Stimulated activated CD4-positive, alpha-beta T cell treated with anti-CD3 and anti-CD28 coated beads, TNF-alpha, amount 100 ng/mL, for 1 hour (primary cell): ENCODE measurements around the gene LCN10.
A peak's percentile ranks its signal among the peaks of the same experiment; 100 is the strongest.
"Not testable (repeated sequence)": the region's sequence is repeated elsewhere in the genome, so short reads cannot be mapped to it uniquely, and the experiment has no call there.

Experiments
- DNase-seq, 3 donors: peaks; one replicate each; pipeline ENCODE4 v3.0.0-alpha.2; 2020; ENCODE audit warnings: low read depth in 3 of 3, low spot score in 1 of 3

Gene LCN10

GRCh38 chr9:136742591-136743391, at the start of gene LCN10:
Gene LCN10, minus strand, starts transcription at chr9:136742940. Its CDS starts 37 bp downstream, at chr9:136742903.
- no peak for DNase-seq

GRCh38 chr9:136791516-136792276, 49.0 kb upstream of the LCN10 start:
- DNase-seq: peak in 2 of 3 donors; percentile 33 to 52

DNA sequence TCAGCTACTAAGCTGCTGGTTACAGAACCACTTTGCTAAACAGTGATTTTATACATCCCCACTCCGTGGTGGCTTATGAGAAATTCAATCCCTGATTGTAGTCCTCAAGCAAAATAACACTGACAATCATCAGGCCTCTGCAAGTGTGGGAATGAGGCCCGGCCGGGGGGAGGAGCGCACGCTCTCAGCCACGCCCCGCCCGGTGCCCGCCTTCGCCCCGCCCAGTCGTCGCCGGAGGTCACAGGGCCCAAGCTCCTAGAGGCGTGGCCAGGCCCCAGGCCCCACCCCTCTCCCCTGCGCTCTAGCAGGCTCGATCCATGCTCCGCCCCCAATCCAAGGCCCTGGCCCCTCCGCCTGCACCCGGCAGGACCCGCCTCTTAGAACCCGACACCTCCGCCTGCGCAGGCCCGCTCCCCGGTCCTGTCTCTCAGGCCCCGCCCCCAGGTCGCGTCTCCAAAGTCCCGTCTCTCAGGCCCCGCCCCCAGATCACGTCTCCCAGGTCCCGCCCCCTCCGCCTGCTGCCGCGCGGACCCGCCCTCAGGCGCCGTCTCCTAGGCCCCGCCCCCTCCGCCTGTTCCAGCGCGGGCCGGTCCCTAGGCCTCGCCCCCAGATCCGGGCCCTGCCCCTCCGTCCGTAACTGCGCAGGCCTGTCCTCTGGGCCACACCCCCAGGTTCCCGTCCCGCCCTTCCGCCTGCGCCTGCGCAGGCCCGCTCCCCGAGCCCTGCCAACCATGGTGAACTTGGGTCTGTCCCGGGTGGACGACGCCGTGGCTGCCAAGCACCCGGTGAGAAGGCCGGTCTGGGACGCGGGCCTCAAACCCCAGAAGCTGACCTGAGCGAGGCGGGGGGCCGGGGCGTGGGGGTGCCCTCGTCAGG, 48.1 kb upstream of the LCN10 start, which contains the start of gene TMEM141:
Gene TMEM141, plus strand, starts transcription at position 705 of the 876 bp plus-strand sequence. Its CDS starts 27 bp downstream, at position 732.
- peak; percentile 99 to 100 (median 100) for DNase-seq

GRCh38 chr9:136789523-136789937, 46.8 kb upstream of the LCN10 start:
- no peak for DNase-seq

GRCh38 chr9:136788644-136789522, 46.1 kb upstream of the LCN10 start:
- not testable (repeated sequence) for DNase-seq

DNA sequence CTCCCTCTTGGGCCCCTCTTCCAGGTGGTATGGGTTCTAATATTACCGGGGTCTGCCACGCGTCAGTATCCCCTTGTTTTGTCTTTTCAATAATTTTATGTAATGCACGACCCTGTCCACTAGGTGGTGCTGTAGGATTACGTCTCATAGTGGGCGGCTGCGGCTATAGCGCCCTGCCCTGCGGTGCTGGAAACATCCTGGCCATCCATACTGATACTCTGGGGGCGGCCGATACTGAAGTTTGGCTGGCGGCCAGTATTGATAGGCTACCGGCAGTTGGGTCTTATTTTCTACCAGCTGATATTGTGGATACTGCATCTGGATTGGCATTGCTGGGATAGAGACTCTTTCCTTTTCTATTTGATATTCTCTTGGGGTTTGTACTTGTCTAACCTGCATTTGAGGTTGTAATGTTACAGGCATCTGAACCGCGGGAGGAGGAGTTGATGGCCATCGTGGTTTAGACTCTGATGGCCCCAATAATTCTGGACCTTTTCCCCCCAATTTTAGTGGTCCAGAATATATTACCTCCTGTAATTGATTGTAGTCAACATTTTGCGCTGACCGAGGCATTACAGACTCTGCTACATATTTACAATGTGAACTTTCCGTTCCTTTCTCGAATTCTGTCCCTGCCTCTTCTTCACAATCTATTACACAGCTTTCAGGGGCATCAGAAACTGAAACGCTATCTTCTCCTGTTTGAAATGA, 45.1 kb upstream of the LCN10 start:
- peak in 2 of 3 donors; percentile 32 to 38 for DNase-seq

- not testable (repeated sequence) for DNase-seq
Observed at GRCh38 chr9:136786983-136787382, 44.2 kb upstream of the LCN10 start.

- no peak for DNase-seq
Observed at GRCh38 chr9:136786451-136786850, 43.7 kb upstream of the LCN10 start.

DNA sequence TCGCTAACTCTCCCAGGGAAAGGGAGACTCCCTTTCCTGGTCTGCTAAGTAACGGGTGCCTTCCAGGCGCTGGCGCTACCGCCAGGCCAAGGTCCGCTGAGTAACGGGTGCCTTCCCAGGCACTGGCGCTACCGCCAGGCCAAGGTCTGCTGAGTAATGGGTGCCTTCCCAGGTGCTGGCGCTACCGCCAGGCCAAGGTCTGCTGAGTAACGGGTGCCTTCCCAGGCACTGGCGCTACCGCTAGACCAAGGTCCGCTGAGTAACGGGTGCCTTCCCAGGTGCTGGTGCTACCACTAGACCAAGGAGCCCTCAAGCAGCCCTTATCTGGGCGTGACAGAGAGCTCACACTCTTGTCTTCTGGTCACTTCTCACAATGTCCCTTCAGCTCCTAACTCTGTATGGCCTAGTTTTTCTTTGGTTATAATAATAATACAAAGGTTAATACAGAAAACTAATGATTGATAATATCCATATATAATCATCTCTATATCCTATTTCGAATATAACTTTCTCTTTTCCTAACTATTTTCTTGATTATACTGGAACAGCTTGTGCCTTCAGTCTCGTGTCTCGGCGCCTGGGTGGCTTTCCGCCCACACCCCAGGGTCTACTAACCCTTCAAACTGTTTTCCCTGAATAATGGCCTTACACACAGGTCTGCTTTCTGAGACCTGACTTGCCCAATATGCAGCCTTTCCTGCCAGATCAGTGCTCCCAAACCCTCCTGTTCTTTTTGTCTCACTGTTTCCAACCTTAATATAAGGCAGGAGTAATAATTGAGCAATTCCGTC, 43.0 kb upstream of the LCN10 start:
- DNase-seq: not testable (repeated sequence)

- DNase-seq: no peak
Observed at GRCh38 chr9:136784997-136785361, 42.2 kb upstream of the LCN10 start.

DNA sequence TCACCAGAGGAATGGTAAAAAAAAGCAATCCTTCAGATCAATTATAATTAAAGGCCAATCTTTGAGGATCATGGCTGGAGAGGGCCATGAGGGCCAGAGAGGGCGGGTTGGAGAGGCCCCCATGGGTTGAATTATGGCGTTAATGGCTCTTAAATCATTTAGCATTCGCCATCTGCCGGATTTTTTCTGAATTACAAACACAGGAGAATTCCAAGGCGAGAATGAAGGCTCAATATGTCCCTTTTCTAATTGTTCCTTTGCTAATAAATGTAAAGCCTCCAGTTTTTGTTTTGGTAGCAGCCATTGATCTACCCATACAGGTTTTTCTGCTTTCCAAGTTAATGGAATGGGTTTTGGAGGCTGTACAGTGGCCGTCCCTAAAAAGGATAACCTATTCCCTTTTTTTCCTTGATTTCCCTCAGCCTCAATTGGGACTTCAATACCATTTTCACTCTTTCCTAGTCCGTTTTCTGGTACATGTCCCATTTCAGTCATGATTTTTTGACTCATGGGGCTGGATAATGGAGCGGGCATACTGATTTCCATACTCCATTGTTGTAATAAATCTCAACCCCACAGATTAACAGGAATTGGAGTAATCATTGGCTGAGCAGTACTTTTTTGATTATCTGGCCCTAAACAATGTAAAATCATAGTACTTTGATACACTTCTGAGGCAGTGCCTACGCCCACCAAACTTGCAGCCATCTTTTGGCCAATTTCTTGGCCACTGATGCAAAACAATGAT, 41.7 kb upstream of the LCN10 start:
- no peak for DNase-seq

- DNase-seq: no peak
Observed at GRCh38 chr9:136782452-136782851, 39.7 kb upstream of the LCN10 start.

GRCh38 chr9:136779808-136780207, 37.1 kb upstream of the LCN10 start:
- no peak for DNase-seq

GRCh38 chr9:136777359-136777758, 34.6 kb upstream of the LCN10 start:
- no peak for DNase-seq

DNA sequence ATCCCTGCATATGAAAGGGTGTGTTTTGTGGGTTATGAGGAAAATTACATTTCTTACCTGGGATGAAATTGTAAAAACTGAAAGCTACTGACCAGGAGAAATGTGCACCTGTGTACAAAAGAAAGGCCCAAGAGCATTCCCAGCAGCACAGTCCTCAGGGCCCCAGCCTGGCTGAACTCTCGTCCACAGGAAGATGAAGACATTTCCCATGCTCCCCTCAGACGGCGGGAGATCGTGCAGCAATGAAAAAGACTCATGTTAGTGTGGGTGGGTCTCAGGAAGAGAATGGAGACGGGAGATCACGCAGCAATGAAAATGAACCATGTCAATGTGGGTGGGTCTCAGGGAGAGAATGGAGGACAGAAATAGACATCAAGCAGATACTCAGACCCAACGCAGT, 34.2 kb upstream of the LCN10 start:
- no peak for DNase-seq

DNA sequence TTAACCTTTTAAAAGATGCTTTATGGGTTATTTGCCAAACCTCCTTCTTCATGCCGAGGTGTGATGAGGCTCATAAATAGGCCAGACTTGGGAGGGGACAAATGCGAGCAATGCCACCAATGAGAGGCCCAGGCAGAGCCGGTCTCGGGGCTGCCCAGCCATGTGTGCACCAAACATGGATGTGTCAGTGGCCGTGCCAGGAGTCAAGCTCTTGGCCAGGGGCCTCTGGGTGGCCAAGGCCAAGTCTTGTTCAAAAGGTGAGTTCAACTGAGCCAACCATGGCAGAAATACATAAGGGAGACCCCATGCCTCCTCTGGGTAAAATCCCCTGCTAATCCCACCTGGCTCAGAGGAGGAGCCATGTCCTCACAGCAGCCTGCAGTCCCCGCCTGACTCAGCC, 32.5 kb upstream of the LCN10 start:
- no peak for DNase-seq

DNA sequence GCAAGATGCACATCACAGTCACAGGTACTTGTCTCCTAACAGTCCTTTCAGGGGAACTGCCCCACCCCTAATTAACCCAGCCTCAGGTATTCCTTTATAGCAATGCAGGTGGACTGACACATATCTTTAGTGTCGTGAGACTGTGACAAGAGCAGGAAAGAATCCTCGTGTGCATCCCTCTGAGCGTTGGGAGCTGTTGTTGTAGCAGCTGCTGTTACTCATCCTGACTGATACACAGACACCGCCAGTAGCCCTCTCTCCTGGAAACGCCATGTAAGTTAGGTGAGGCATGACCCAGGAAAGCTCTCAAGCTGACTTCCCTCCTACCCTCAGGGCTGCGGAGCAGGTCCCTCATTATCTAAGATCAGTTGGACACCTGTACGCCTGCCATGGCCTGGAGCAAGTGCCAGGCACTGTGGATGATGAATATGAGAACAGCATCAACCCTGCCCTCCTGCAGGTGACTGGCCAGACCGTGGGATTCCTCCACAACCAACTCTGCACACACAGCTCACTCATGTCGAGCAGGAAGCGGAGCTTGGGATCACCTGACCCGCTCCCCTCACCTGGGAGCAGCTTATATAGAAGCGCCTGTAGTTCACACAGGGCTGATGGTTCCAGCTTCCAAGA, 31.8 kb upstream of the LCN10 start:
- no peak for DNase-seq
